ENCODE results near the gene ELFN2. TPM values are rescaled to one million over a fixed set of nuclear protein-coding genes. Genes with fewer than 3 reads are reported as not detected.

ELFN2 gene
- total and polyA plus RNA-seq, 4 donors: 0.07 to 0.19 (median 0.08) TPM; not detected in 1

GRCh38 chr22:37454857-37455686 is 27.8 kb upstream of the ELFN2 start:
- Histone ChIP-seq H3K4me3 (ENCODE audit: low read depth in 1 of 3, low read length in 3 of 3) (no peak overlapping the region), H3K27me3 (ENCODE audit: control insufficient read depth in 4 of 4, insufficient read depth in 4 of 4, low read length in 3 of 4) (peaks cover 0 to 2% (median 0%) of the 10 kb centered on the region in 4 donors), H3K27ac (ENCODE audit: low read depth in 1 of 2, low read length in 2 of 2) (no peak overlapping the region), H3K36me3 (ENCODE audit: control insufficient read depth in 4 of 4, insufficient read depth in 3 of 4, low read depth in 1 of 4, low read length in 3 of 4) (no peaks in the 10 kb centered on the region), H3K9ac (ENCODE audit: low read depth in 1 of 2, low read length in 2 of 2) (no peak overlapping the region), H3K4me1 (ENCODE audit: control insufficient read depth in 4 of 4, insufficient read depth in 4 of 4, low read length in 3 of 4) (peaks cover 0 to 5% (median 2%) of the 10 kb centered on the region in 4 donors), H3K9me3 (ENCODE audit: control insufficient read depth in 4 of 4, low read length in 3 of 4) (no peaks in the 10 kb centered on the region)
- 45% methylated on average over 21 of the region's 21 CpGs for WGBS
- TF ChIP-seq JUND (IDR thresholded peaks at IDR 0.05) (no peak), CTCF (IDR thresholded peaks at IDR 0.05; ENCODE audit: low read depth, low read length, missing input control) (no peak), HNF4A (conservative IDR thresholded peaks at IDR 0.05) (peak in 1 of 2 donors; percentile 6), RXRA (IDR thresholded peaks at IDR 0.05) (no peak)
- no peak for DNase-seq (ENCODE audit: low spot score)

GRCh38 chr22:37453696-37454095 is 26.4 kb upstream of the ELFN2 start:
- 96% methylated on average over 7 of the region's 7 CpGs for WGBS
- Histone ChIP-seq H3K4me3 (ENCODE audit: low read depth in 1 of 3, low read length in 3 of 3) (no peak overlapping the region), H3K9ac (ENCODE audit: low read depth in 1 of 2, low read length in 2 of 2) (no peak overlapping the region), H3K27me3 (ENCODE audit: control insufficient read depth in 4 of 4, insufficient read depth in 4 of 4, low read length in 3 of 4) (peaks cover 0 to 2% (median 0%) of the 10 kb centered on the region in 4 donors), H3K27ac (ENCODE audit: low read depth in 1 of 2, low read length in 2 of 2) (no peak overlapping the region), H3K36me3 (ENCODE audit: control insufficient read depth in 4 of 4, insufficient read depth in 3 of 4, low read depth in 1 of 4, low read length in 3 of 4) (no peaks in the 10 kb centered on the region), H3K4me1 (ENCODE audit: control insufficient read depth in 4 of 4, insufficient read depth in 4 of 4, low read length in 3 of 4) (peaks cover 0 to 5% (median 2%) of the 10 kb centered on the region in 4 donors), H3K9me3 (ENCODE audit: control insufficient read depth in 4 of 4, low read length in 3 of 4) (no peaks in the 10 kb centered on the region)
- no peak for DNase-seq (ENCODE audit: low spot score)
- TF ChIP-seq RXRA (IDR thresholded peaks at IDR 0.05) (no peak), REST (IDR thresholded peaks at IDR 0.05) (no peak)

- WGBS: 82% methylated on average over 1 of the region's 1 CpG
- no peak for TF ChIP-seq ATF3 (IDR thresholded peaks at IDR 0.05)
- no peak for TF ChIP-seq FOXA2 (IDR thresholded peaks at IDR 0.05)
- TF ChIP-seq TAF1 (conservative IDR thresholded peaks at IDR 0.05): no peak
- no peak for TF ChIP-seq ZBTB33 (IDR thresholded peaks at IDR 0.05)
- no peak for TF ChIP-seq JUND (IDR thresholded peaks at IDR 0.05)
- TF ChIP-seq GABPA (IDR thresholded peaks at IDR 0.05 in 1 of 2, conservative IDR thresholded peaks at IDR 0.05 in 1 of 2): no peak
- TF ChIP-seq YY1 (IDR thresholded peaks at IDR 0.05): no peak
- no peak for TF ChIP-seq EGR1 (IDR thresholded peaks at IDR 0.05; ENCODE audit: low read depth in 2 of 2)
- no peak for TF ChIP-seq HNF4A (conservative IDR thresholded peaks at IDR 0.05)
- no peak for TF ChIP-seq REST (IDR thresholded peaks at IDR 0.05)
Measured at GRCh38 chr22:37451218-37451617, 23.9 kb upstream of the ELFN2 start.

More at GRCh38 chr22:37451218-37451617, 23.9 kb upstream of the ELFN2 start:
- H3K9ac ChIP-seq (ENCODE audit: low read depth in 1 of 2, low read length in 2 of 2): no peak overlapping the region
- H3K9me3 ChIP-seq (ENCODE audit: control insufficient read depth in 4 of 4, low read length in 3 of 4): no peaks in the 10 kb centered on the region
- DNase-seq (ENCODE audit: low spot score): no peak
- H3K4me3 ChIP-seq (ENCODE audit: low read depth in 1 of 3, low read length in 3 of 3): no peak overlapping the region
- H3K27ac ChIP-seq (ENCODE audit: low read depth in 1 of 2, low read length in 2 of 2): no peak overlapping the region
- H3K27me3 ChIP-seq (ENCODE audit: control insufficient read depth in 4 of 4, insufficient read depth in 4 of 4, low read length in 3 of 4): peaks cover 0 to 6% (median 0%) of the 10 kb centered on the region in 4 donors
- H3K36me3 ChIP-seq (ENCODE audit: control insufficient read depth in 4 of 4, insufficient read depth in 3 of 4, low read depth in 1 of 4, low read length in 3 of 4): no peaks in the 10 kb centered on the region
- peaks cover 0 to 5% (median 2%) of the 10 kb centered on the region in 4 donors for H3K4me1 ChIP-seq (ENCODE audit: control insufficient read depth in 4 of 4, insufficient read depth in 4 of 4, low read length in 3 of 4)

Data from liver (tissue), 9 donors.